ENCODE results near the gene DNAJC27. TPM values are rescaled to one million over a fixed set of nuclear protein-coding genes. Genes with fewer than 3 reads are reported as not detected.

DNAJC27 gene
- polyA plus RNA-seq, 1 experiment: 2.3 TPM

- Histone ChIP-seq H3K4me3 (ENCODE audit: low read depth, low read length) (peak within 1 kb of the TSS; percentile 61), H3K36me3 (ENCODE audit: control insufficient read depth, insufficient read depth, low read length) (peaks cover 6% of the 10 kb centered on the region; the same call in 1 of the 2 replicates), H3K27me3 (ENCODE audit: control insufficient read depth, insufficient read depth, low read length) (no peaks in the 10 kb centered on the region)
- DNase-seq (ENCODE audit: low read depth): no peak
- ChIA-PET CTCF (interaction anchor here (0.6 to 1.0 kb wide), 2 partner anchors 92 to 1443 kb away, joined by 3 to 5 read pairs; no protein-coding TSS in a partner anchor), POLR2A (no interaction called here)
- no peak for TF ChIP-seq CTCF (IDR thresholded peaks at IDR 0.05; ENCODE audit: insufficient read depth, low read depth, low read length)
Measured at GRCh38 chr2:24920098-24920808, 51.5 kb downstream of the DNAJC27 start, which contains the start of gene ADCY3. Gene ADCY3, minus strand, starts transcription at chr2:24920237. Its CDS starts 1,250 bp downstream, at chr2:24918987.

- ChIA-PET CTCF (interaction anchor here (1.3 kb wide), 1 partner anchor 92 kb away, joined by 3 read pairs; no protein-coding TSS in a partner anchor), POLR2A (no interaction called here)
- Histone ChIP-seq H3K36me3 (ENCODE audit: control insufficient read depth, insufficient read depth, low read length) (peaks cover 7% of the 10 kb centered on the region), H3K4me3 (ENCODE audit: low read depth, low read length) (peak overlapping the region; percentile 61), H3K27me3 (ENCODE audit: control insufficient read depth, insufficient read depth, low read length) (no peaks in the 10 kb centered on the region)
- TF ChIP-seq CTCF (IDR thresholded peaks at IDR 0.05; ENCODE audit: insufficient read depth, low read depth, low read length): no peak
- DNase-seq (ENCODE audit: low read depth): no peak
Measured at GRCh38 chr2:24919506-24920097, 52.2 kb downstream of the DNAJC27 start.

- DNase-seq (ENCODE audit: low read depth): no peak
- H3K4me3 ChIP-seq (ENCODE audit: low read depth, low read length): peak overlapping the region; percentile 61
- TF ChIP-seq CTCF (IDR thresholded peaks at IDR 0.05; ENCODE audit: insufficient read depth, low read depth, low read length): no peak
- H3K36me3 ChIP-seq (ENCODE audit: control insufficient read depth, insufficient read depth, low read length): peaks cover 8% of the 10 kb centered on the region
- no peaks in the 10 kb centered on the region for H3K27me3 ChIP-seq (ENCODE audit: control insufficient read depth, insufficient read depth, low read length)
- ChIA-PET POLR2A (no interaction called here), CTCF (interaction anchor here (1.3 kb wide), 1 partner anchor 91 kb away, joined by 3 read pairs; no protein-coding TSS in a partner anchor)
Measured at GRCh38 chr2:24919037-24919505, 52.7 kb downstream of the DNAJC27 start.

GRCh38 chr2:24918326-24919036, 53.3 kb downstream of the DNAJC27 start:
- ChIA-PET POLR2A (no interaction called here), CTCF (interaction anchor here (1.0 to 1.3 kb wide), 2 partner anchors 62 to 90 kb away, joined by 3 read pairs; no protein-coding TSS in a partner anchor)
- Histone ChIP-seq H3K36me3 (ENCODE audit: control insufficient read depth, insufficient read depth, low read length) (peaks cover 9% of the 10 kb centered on the region), H3K4me3 (ENCODE audit: low read depth, low read length) (peak overlapping the region; percentile 61), H3K27me3 (ENCODE audit: control insufficient read depth, insufficient read depth, low read length) (no peaks in the 10 kb centered on the region)
- no peak for DNase-seq (ENCODE audit: low read depth)
- TF ChIP-seq CTCF (IDR thresholded peaks at IDR 0.05; ENCODE audit: insufficient read depth, low read depth, low read length): no peak

Data from BJ (cell line).